Nephron progenitor cell (in vitro differentiated cells): ENCODE results near the gene MAGI2.
"Not testable (repeated sequence)": the region's sequence is repeated elsewhere in the genome, so short reads cannot be mapped to it uniquely, and the experiment has no call there.

ENCODE experiments used
- DNase-seq: peaks from one replicate; pipeline ENCODE4 v3.0.0; 2021
- H3K27ac Mint-ChIP-seq: 2 replicates; pipeline ENCODE4 v1.8.0; 2021; ENCODE audit warnings: mild to moderate bottlenecking, moderate library complexity, mixed read lengths
- H3K27me3 Mint-ChIP-seq: 2 replicates; pipeline ENCODE4 v1.8.0; 2021; ENCODE audit warnings: mild to moderate bottlenecking, low read depth, mixed read lengths; ENCODE audit not compliant: poor library complexity
- H3K36me3 Mint-ChIP-seq: 2 replicates; pipeline ENCODE4 v1.8.0; 2021; ENCODE audit warnings: low read depth, mixed read lengths
- H3K4me1 Mint-ChIP-seq: 2 replicates; pipeline ENCODE4 v1.8.0; 2021; ENCODE audit warnings: mixed read lengths
- H3K4me3 Mint-ChIP-seq: 2 replicates; pipeline ENCODE4 v1.8.0; 2021; ENCODE audit warnings: mild to moderate bottlenecking, moderate library complexity, mixed read lengths
- H3K9me3 Mint-ChIP-seq: 2 replicates; pipeline ENCODE4 v1.8.0; 2021; ENCODE audit warnings: mild to moderate bottlenecking, moderate library complexity, mixed read lengths
- CTCF ChIP-seq: fragments of 200-600 bp; sonication (generic); IDR thresholded peaks from 2 replicates; pipeline ENCODE4 v1.5.0; 2021; ENCODE audit warnings: antibody characterized with exemption

MAGI2 gene

GRCh38 chr7:78323118-78323517 lies 1130.3 kb downstream of the MAGI2 start:
- no peak for DNase-seq
- no peak overlapping the region for H3K4me3 Mint-ChIP-seq
- TF ChIP-seq CTCF = no peak
- H3K27me3 Mint-ChIP-seq = peaks cover 3% of the 10 kb centered on the region
- H3K9me3 Mint-ChIP-seq = no peaks in the 10 kb centered on the region
- no peaks in the 10 kb centered on the region for H3K4me1 Mint-ChIP-seq
- H3K36me3 Mint-ChIP-seq = no peaks in the 10 kb centered on the region
- no peak overlapping the region for H3K27ac Mint-ChIP-seq

- H3K36me3 Mint-ChIP-seq, H3K4me3 Mint-ChIP-seq, H3K4me1 Mint-ChIP-seq, H3K9me3 Mint-ChIP-seq, H3K27ac Mint-ChIP-seq, H3K27me3 Mint-ChIP-seq, DNase-seq: not testable (repeated sequence)
Measured at GRCh38 chr7:78322231-78322630, 1131.2 kb downstream of the MAGI2 start.

GRCh38 chr7:78317371-78317770 lies 1136.1 kb downstream of the MAGI2 start:
- DNase-seq = no peak
- TF ChIP-seq CTCF = no peak
- H3K27ac Mint-ChIP-seq = no peak overlapping the region
- H3K4me1 Mint-ChIP-seq = no peaks in the 10 kb centered on the region
- H3K4me3 Mint-ChIP-seq = no peak overlapping the region
- H3K9me3 Mint-ChIP-seq = no peaks in the 10 kb centered on the region
- peaks cover 3% of the 10 kb centered on the region for H3K27me3 Mint-ChIP-seq
- no peaks in the 10 kb centered on the region for H3K36me3 Mint-ChIP-seq

- Mint-ChIP-seq H3K4me3 (no peak overlapping the region), H3K27ac (no peak overlapping the region), H3K4me1 (no peaks in the 10 kb centered on the region), H3K36me3 (no peaks in the 10 kb centered on the region), H3K9me3 (no peaks in the 10 kb centered on the region), H3K27me3 (peaks cover 3% of the 10 kb centered on the region)
- no peak for DNase-seq
- no peak for TF ChIP-seq CTCF
Measured at GRCh38 chr7:78316110-78316509, 1137.4 kb downstream of the MAGI2 start.

- H3K4me3 Mint-ChIP-seq = no peak overlapping the region
- no peaks in the 10 kb centered on the region for H3K4me1 Mint-ChIP-seq
- no peak for TF ChIP-seq CTCF
- no peaks in the 10 kb centered on the region for H3K9me3 Mint-ChIP-seq
- peaks cover under 1% of the 10 kb centered on the region for H3K27me3 Mint-ChIP-seq
- H3K36me3 Mint-ChIP-seq = no peaks in the 10 kb centered on the region
- no peak overlapping the region for H3K27ac Mint-ChIP-seq
- no peak for DNase-seq
Measured at GRCh38 chr7:78315119-78315518, 1138.3 kb downstream of the MAGI2 start.

- no peak for DNase-seq
- Mint-ChIP-seq H3K36me3 (no peaks in the 10 kb centered on the region), H3K4me3 (no peak overlapping the region), H3K9me3 (no peaks in the 10 kb centered on the region), H3K4me1 (no peaks in the 10 kb centered on the region), H3K27me3 (peaks cover 3% of the 10 kb centered on the region), H3K27ac (no peak overlapping the region)
- no peak for TF ChIP-seq CTCF
Measured at GRCh38 chr7:78311181-78311580, 1142.3 kb downstream of the MAGI2 start.
